ENCODE measurements around the gene TMEM272.

The TMEM272 gene

DNA sequence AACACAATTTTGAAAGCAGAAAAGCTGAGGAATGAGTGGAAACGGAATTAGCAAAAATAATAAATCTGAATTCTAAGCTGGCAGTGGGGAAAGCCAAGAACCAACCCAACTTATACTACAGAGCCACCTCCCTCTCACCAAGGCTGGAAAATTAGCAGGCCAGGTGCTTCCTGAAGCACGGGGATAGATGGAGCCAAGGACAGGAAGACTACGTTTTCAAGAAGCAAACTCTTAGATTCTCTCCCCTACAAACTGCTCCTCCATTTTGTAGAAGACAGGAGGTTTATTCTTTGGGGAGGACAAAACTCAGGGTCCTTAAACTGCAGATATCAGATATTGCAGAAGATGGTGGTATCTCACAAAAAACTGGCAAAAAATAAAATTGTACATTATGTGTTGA lies 25.6 kb upstream of the TMEM272 start:
- Histone ChIP-seq H3K4me1 (ENCODE audit: control insufficient read depth, insufficient read depth, low read length) (no peaks in the 10 kb centered on the region), H3K27me3 (ENCODE audit: control insufficient read depth, insufficient read depth, low read length) (no peaks in the 10 kb centered on the region), H3K36me3 (ENCODE audit: control insufficient read depth, insufficient read depth, low read length) (no peaks in the 10 kb centered on the region), H3K4me3 (ENCODE audit: low read length) (no peak overlapping the region), H3K9me3 (ENCODE audit: control insufficient read depth, low read length) (no peaks in the 10 kb centered on the region), H3K9ac (ENCODE audit: low read length) (no peak overlapping the region)

DNA sequence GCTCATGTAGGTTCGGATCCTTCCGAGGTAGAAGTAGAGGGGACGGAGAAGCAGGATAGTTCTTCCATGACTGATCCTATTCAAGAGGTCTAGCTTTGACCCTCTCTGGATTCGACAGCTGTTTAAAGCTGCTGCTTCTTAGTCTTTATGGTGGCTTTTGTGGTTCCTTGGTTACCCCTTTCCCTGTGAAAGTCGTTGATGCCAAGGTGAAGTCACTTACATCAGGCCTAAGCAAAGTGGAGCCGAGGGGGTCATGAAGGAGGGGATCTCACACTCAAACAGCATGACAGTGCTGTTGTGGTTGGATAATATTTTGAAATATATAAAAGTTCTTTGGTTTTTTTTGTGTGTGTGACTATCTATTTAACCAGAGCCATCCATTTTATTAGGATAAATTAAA lies 24.9 kb upstream of the TMEM272 start:
- Histone ChIP-seq H3K27me3 (ENCODE audit: control insufficient read depth, insufficient read depth, low read length) (no peaks in the 10 kb centered on the region), H3K9ac (ENCODE audit: low read length) (no peak overlapping the region), H3K9me3 (ENCODE audit: control insufficient read depth, low read length) (no peaks in the 10 kb centered on the region), H3K4me1 (ENCODE audit: control insufficient read depth, insufficient read depth, low read length) (no peaks in the 10 kb centered on the region), H3K4me3 (ENCODE audit: low read length) (no peak overlapping the region), H3K36me3 (ENCODE audit: control insufficient read depth, insufficient read depth, low read length) (no peaks in the 10 kb centered on the region)

GRCh38 chr13:51867062-51867461 lies 22.1 kb upstream of the TMEM272 start:
- Histone ChIP-seq H3K4me1 (ENCODE audit: control insufficient read depth, insufficient read depth, low read length) (no peaks in the 10 kb centered on the region), H3K4me3 (ENCODE audit: low read length) (no peak overlapping the region), H3K27me3 (ENCODE audit: control insufficient read depth, insufficient read depth, low read length) (peaks cover 3% of the 10 kb centered on the region), H3K9me3 (ENCODE audit: control insufficient read depth, low read length) (no peaks in the 10 kb centered on the region), H3K9ac (ENCODE audit: low read length) (no peak overlapping the region), H3K36me3 (ENCODE audit: control insufficient read depth, insufficient read depth, low read length) (no peaks in the 10 kb centered on the region)

DNA sequence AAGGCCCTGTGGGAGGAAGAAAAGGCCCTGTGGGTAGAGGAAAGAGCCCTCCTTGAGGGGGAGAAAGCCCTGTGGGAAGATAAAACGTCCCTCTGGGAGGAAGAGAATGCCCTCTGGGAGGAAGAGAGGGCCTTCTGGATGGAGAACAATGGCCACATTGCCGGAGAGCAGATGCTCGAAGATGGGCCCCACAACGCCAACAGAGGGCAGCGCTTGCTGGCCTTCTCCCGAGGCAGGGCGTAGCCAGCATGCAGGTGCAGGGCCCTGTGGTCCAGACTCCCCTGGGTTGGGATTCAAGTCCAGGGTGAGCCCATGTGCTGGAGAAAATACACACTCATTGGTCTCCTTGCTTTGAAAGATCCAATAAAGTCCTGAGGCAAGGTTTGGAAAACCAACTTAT lies 20.9 kb upstream of the TMEM272 start:
- no peaks in the 10 kb centered on the region for H3K36me3 ChIP-seq (ENCODE audit: control insufficient read depth, insufficient read depth, low read length)
- H3K4me1 ChIP-seq (ENCODE audit: control insufficient read depth, insufficient read depth, low read length) = no peaks in the 10 kb centered on the region
- no peak overlapping the region for H3K4me3 ChIP-seq (ENCODE audit: low read length)
- H3K9ac ChIP-seq (ENCODE audit: low read length) = no peak overlapping the region
- no peaks in the 10 kb centered on the region for H3K9me3 ChIP-seq (ENCODE audit: control insufficient read depth, low read length)
- peaks cover 3% of the 10 kb centered on the region for H3K27me3 ChIP-seq (ENCODE audit: control insufficient read depth, insufficient read depth, low read length)

DNA sequence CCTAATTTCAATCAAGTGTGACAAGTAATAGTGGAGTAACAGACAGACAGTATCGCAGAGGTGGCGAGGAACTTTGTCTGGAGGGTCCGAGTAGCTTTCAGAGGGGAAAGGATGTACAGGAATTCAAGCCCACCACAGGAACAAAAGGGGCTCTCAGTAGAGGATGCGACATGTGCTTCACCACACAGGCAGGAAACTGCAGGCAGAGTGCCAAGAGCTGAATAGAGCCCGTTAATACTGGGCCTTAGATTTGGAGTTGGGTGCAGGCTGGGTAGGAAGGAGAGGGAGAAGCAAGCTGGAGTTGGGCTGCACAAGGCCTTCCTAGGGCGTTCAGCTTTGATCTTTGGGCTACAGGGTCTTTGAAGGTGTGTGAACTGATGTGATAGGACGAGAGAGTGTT lies 18.0 kb upstream of the TMEM272 start:
- Histone ChIP-seq H3K9me3 (ENCODE audit: control insufficient read depth, low read length) (no peaks in the 10 kb centered on the region), H3K4me1 (ENCODE audit: control insufficient read depth, insufficient read depth, low read length) (no peaks in the 10 kb centered on the region), H3K36me3 (ENCODE audit: control insufficient read depth, insufficient read depth, low read length) (no peaks in the 10 kb centered on the region), H3K4me3 (ENCODE audit: low read length) (no peak overlapping the region), H3K9ac (ENCODE audit: low read length) (no peak overlapping the region), H3K27me3 (ENCODE audit: control insufficient read depth, insufficient read depth, low read length) (peaks cover 7% of the 10 kb centered on the region)

DNA sequence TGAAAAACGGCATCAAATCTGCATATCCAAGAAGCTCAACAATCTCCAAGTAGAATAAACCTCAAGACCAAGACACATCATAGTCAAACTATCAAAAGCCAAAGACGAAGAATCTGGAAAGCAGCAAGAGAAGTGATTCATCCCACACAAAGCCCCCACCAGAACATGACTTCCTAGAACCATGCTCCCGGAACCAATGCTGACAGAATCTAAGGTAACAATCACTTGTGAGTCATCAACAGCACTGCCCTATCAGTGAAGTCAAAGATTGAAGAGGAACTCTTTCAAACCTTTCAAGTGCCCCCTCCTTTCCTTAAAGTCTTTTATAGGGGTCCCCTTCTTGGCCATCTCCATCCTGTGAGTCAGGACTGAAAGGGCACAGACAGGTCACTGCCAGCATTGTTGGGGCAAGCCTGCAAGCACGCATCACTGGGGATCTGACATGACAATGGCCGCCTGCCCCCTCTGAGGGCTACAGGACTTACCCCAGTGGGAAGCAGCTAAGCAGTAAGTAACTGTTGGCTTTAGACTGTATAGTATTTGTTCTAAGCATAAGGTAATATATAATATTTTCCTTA lies 16.8 kb upstream of the TMEM272 start, which contains the start of gene CCDC70:
Gene CCDC70 (plus strand): TSS at position 247 of the 578 bp plus-strand sequence. CDS start 3,443 bp downstream, outside the sequence.
- no peaks in the 10 kb centered on the region for H3K36me3 ChIP-seq (ENCODE audit: control insufficient read depth, insufficient read depth, low read length)
- no peak within 1 kb of the TSS for H3K4me3 ChIP-seq (ENCODE audit: low read length)
- no peaks in the 10 kb centered on the region for H3K9me3 ChIP-seq (ENCODE audit: control insufficient read depth, low read length)
- no peaks in the 10 kb centered on the region for H3K4me1 ChIP-seq (ENCODE audit: control insufficient read depth, insufficient read depth, low read length)
- no peak within 1 kb of the TSS for H3K9ac ChIP-seq (ENCODE audit: low read length)
- peaks cover 7% of the 10 kb centered on the region for H3K27me3 ChIP-seq (ENCODE audit: control insufficient read depth, insufficient read depth, low read length)

DNA sequence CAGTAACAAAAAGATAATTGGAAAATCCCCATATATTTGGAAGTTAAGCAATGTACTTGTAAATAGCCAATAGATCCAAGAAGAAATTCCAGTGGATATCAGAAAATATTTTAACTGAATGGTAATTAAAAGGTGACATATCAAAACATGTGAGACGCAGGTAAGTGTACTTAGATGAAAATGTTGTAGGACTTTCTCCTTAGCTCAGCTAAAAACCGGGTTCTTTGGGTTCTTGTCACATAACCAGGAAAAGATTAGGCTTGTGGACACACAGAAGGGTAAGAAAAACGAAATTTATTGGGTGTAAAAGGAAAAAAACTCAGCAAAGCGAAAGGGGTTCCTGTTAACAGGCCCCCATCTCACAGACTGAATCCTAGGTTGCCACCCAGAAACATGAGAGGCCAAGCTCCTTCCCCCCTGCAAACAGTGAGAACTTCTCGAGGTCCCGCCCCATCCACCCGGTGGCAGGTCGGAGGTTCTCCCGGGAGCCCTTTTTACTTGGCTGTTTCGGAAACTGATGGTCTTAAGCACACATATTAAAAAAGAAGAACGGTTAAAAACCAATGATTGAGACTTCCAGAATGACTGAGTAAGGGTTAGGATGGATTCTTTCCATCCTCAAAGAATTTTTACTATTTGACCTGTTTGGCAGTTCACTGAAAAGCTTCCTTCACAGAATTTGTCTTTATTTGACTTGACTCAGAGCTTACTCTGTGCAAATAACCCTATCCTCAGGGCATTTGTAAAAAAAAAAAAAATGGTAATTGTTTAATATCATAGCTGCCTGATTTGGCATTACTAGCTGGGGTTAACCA lies 13.7 kb upstream of the TMEM272 start:
- H3K27me3 ChIP-seq (ENCODE audit: control insufficient read depth, insufficient read depth, low read length) = peaks cover 11% of the 10 kb centered on the region
- H3K9ac ChIP-seq (ENCODE audit: low read length) = no peak overlapping the region
- no peak overlapping the region for H3K4me3 ChIP-seq (ENCODE audit: low read length)
- no peaks in the 10 kb centered on the region for H3K4me1 ChIP-seq (ENCODE audit: control insufficient read depth, insufficient read depth, low read length)
- H3K36me3 ChIP-seq (ENCODE audit: control insufficient read depth, insufficient read depth, low read length) = no peaks in the 10 kb centered on the region
- no peaks in the 10 kb centered on the region for H3K9me3 ChIP-seq (ENCODE audit: control insufficient read depth, low read length)

DNA sequence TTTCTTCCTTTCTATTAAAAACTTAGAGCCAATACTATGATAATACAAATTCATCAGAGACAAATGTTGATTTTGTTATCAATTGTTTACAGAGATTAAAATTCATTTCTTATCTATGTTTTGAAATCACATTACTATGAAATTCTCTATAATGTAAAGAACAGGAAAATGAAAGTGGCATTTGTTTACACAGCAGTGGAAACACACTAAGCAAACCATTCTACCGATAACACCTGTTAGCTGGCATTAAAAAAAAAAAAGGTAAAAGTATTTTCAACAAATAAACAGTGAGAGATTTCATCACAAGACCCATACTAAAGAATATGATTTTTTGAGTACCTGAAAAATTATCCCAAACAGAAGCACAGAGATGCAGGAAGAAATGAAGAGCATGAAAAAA lies 12.0 kb upstream of the TMEM272 start:
- Histone ChIP-seq H3K4me3 (ENCODE audit: low read length) (no peak overlapping the region), H3K36me3 (ENCODE audit: control insufficient read depth, insufficient read depth, low read length) (no peaks in the 10 kb centered on the region), H3K9me3 (ENCODE audit: control insufficient read depth, low read length) (no peaks in the 10 kb centered on the region), H3K4me1 (ENCODE audit: control insufficient read depth, insufficient read depth, low read length) (no peaks in the 10 kb centered on the region), H3K27me3 (ENCODE audit: control insufficient read depth, insufficient read depth, low read length) (peaks cover 8% of the 10 kb centered on the region), H3K9ac (ENCODE audit: low read length) (no peak overlapping the region)

DNA sequence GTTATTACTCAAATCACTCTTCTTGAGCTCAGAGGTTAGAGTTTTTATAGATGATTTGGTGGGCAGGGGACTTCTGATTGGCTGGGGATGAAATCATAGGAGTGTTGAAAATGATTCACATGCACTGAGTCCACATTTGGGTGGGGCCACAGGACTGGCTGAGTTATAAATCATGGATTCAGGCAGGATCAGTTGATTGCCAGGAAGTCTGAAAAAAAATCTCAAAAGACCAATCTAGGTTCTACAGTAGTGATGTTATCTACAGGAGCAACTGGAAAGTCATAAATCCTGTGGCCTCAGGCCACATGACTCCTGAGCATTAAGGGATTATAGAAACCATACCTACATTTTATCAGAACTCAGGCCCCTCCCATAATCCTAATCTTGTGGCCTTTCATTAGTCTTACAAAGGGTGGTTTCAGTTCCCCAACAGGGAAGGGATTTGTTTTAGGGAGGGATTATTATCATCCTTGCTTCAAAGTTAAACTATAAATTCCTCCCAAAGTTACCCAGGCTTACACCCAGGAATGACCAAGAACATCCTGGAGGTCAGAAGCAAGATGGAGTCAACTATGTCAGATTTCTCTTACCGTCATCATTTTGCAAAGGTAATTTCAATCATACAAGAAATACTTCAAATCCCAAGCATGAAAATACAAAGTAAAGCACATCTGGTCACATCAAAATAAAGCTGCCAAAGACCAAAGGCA lies 11.2 kb upstream of the TMEM272 start:
- H3K9ac ChIP-seq (ENCODE audit: low read length) = no peak overlapping the region
- H3K9me3 ChIP-seq (ENCODE audit: control insufficient read depth, low read length) = no peaks in the 10 kb centered on the region
- H3K4me3 ChIP-seq (ENCODE audit: low read length) = no peak overlapping the region
- H3K36me3 ChIP-seq (ENCODE audit: control insufficient read depth, insufficient read depth, low read length) = no peaks in the 10 kb centered on the region
- no peaks in the 10 kb centered on the region for H3K4me1 ChIP-seq (ENCODE audit: control insufficient read depth, insufficient read depth, low read length)
- peaks cover 8% of the 10 kb centered on the region for H3K27me3 ChIP-seq (ENCODE audit: control insufficient read depth, insufficient read depth, low read length)

DNA sequence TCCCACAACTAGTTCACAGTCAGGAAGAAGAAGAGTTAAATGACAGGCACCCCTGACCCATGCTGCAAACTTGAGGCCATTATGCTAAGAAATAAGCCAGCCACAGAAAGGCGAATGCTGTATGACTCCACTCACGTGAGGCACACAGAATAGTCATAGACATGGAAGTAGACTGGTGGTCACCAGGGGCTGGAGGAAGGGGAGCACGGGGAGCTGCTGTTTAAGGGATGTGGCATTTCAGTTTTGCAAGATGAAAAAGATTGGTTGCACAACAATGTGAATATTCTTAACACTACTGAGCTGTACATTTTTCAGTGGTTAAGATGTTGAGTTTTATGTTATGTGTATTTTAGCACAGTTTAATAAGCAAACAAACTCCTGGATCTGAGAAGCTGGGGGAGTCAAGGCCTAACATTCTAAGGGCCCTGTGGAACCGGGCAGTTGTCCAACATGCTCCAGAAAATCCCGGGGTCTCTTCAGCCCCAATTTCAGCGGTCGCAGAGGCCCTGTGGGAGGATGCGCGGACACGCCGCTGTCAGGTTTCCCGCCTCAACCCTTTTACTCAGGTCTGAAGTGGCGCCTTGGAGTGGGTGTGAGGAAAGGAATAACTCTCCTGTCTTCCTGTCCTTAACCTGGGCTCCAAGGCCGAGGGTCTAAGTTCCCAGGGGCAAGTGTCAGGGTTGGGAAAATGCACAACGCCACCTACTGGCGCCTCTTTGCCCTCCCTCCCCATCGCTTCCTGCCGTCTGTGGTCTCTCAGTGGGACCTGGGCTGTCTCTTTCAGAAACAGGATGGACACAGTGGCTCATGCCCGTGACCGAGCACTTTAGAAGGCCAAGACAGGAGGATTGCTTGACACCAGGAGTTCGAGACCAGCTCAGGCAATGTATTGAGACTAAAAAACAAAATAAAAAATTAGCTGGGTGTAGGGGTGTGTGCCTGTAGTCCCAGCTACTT lies 4.4 kb upstream of the TMEM272 start:
- no peaks in the 10 kb centered on the region for H3K9me3 ChIP-seq (ENCODE audit: control insufficient read depth, low read length)
- H3K4me3 ChIP-seq (ENCODE audit: low read length) = no peak overlapping the region
- H3K27me3 ChIP-seq (ENCODE audit: control insufficient read depth, insufficient read depth, low read length) = peaks cover 4% of the 10 kb centered on the region
- H3K9ac ChIP-seq (ENCODE audit: low read length) = no peak overlapping the region
- H3K4me1 ChIP-seq (ENCODE audit: control insufficient read depth, insufficient read depth, low read length) = peaks cover 5% of the 10 kb centered on the region
- no peaks in the 10 kb centered on the region for H3K36me3 ChIP-seq (ENCODE audit: control insufficient read depth, insufficient read depth, low read length)

GRCh38 chr13:51848674-51849073 lies 3.7 kb upstream of the TMEM272 start:
- no peaks in the 10 kb centered on the region for H3K9me3 ChIP-seq (ENCODE audit: control insufficient read depth, low read length)
- H3K27me3 ChIP-seq (ENCODE audit: control insufficient read depth, insufficient read depth, low read length) = no peaks in the 10 kb centered on the region
- H3K4me3 ChIP-seq (ENCODE audit: low read length) = no peak overlapping the region
- no peak overlapping the region for H3K9ac ChIP-seq (ENCODE audit: low read length)
- H3K4me1 ChIP-seq (ENCODE audit: control insufficient read depth, insufficient read depth, low read length) = peaks cover 5% of the 10 kb centered on the region
- H3K36me3 ChIP-seq (ENCODE audit: control insufficient read depth, insufficient read depth, low read length) = no peaks in the 10 kb centered on the region
